Neural progenitor cell (in vitro differentiated cells): ENCODE data around the gene IQCK.

Source experiments
- CTCF ChIP-seq: fragments of 200-600 bp; sonication (generic); IDR thresholded peaks from 2 replicates; pipeline ENCODE4 v1.5.1; 2017; ENCODE audit warnings: antibody characterized with exemption, mild to moderate bottlenecking
- EZH2 ChIP-seq: fragments of 200-600 bp; sonication (generic); IDR thresholded peaks from 2 replicates; pipeline ENCODE4 v1.6.1; 2017; ENCODE audit warnings: antibody characterized with exemption, mild to moderate bottlenecking, moderate library complexity

GRCh38 chr16:19812986-19813385 is 94.9 kb downstream of the IQCK start:
- TF ChIP-seq EZH2 (no peak), CTCF (no peak)
